Thymus (tissue), 11 donors: ENCODE data around the gene ALDH2. TPM values are rescaled to one million over a fixed set of nuclear protein-coding genes. Genes with fewer than 3 reads are reported as not detected.

Source experiments
- DNase-seq, 9 donors: peaks; one replicate each; pipeline ENCODE4 v3.0.0-alpha.2; 2013; ENCODE audit warnings: low spot score in 9 of 9, low read depth in 6 of 9, missing footprints in 1 of 9
- H3K27ac ChIP-seq, 2 donors: one replicate each; pipeline ENCODE4 v1.5.1; 2013; ENCODE audit warnings: control low read depth in 1 of 2, low read depth in 1 of 2, low read length in 1 of 2, mild to moderate bottlenecking in 1 of 2, moderate library complexity in 1 of 2
- H3K27me3 ChIP-seq, 2 donors: one replicate each; pipeline ENCODE4 v1.5.1; 2013; ENCODE audit warnings: low read length in 1 of 2; ENCODE audit not compliant: control insufficient read depth in 2 of 2, insufficient read depth in 1 of 2
- H3K36me3 ChIP-seq, 2 donors: one replicate each; pipeline ENCODE4 v1.5.1; 2013; ENCODE audit warnings: low read length in 1 of 2, mild to moderate bottlenecking in 1 of 2, moderate library complexity in 1 of 2; ENCODE audit not compliant: control insufficient read depth in 2 of 2, insufficient read depth in 2 of 2
- H3K4me1 ChIP-seq, 2 donors: one replicate each; pipeline ENCODE4 v1.5.1; 2013; ENCODE audit warnings: low read length in 2 of 2; ENCODE audit not compliant: control insufficient read depth in 2 of 2, insufficient read depth in 2 of 2
- H3K4me3 ChIP-seq, 2 donors: one replicate each; pipeline ENCODE4 v1.5.1; 2013; ENCODE audit warnings: low read length in 2 of 2, control low read depth in 1 of 2, mild to moderate bottlenecking in 1 of 2
- H3K9me3 ChIP-seq, 2 donors: one replicate each; pipeline ENCODE4 v1.5.1; 2013; ENCODE audit warnings: low read length in 1 of 2, mild to moderate bottlenecking in 1 of 2; ENCODE audit not compliant: control insufficient read depth in 2 of 2, insufficient read depth in 1 of 2
- WGBS: extraction: QIAGEN DNeasy Blood & Tissue Kit; methylation state at CpG from one replicate; pipeline ENCODE4 v1.1.7; 2013; 5-methylcytosine and 5-hydroxymethylcytosine counted together
- polyA plus RNA-seq: library from polyadenylated mRNA; stranded (reverse); fragments of 200-250 nt; gene quantifications from one replicate; pipeline ENCODE4 v1.2.3, GENCODE V29; 2013
- total RNA-seq: library from RNA; stranded (reverse); fragments of 120-200 nt; gene quantifications from one replicate; pipeline ENCODE4 v1.2.4, GENCODE V29; 2013
- donor health status: healthy.

Gene ALDH2
- total and polyA plus RNA-seq, 2 donors = 33.3 to 43.9 TPM

- DNase-seq = no peak
- no peaks in the 10 kb centered on the region for H3K9me3 ChIP-seq
- peaks cover 26 to 39% of the 10 kb centered on the region in 2 donors for H3K36me3 ChIP-seq
- no peak overlapping the region for H3K4me3 ChIP-seq
- H3K27ac ChIP-seq = no peak overlapping the region
- 97% methylated on average over 1 of the region's 1 CpG for WGBS
- no peaks in the 10 kb centered on the region for H3K27me3 ChIP-seq
- H3K4me1 ChIP-seq = no peaks in the 10 kb centered on the region
Measured at GRCh38 chr12:111864913-111865312, 98.2 kb downstream of the ALDH2 start.

Other genes with a start within 250 kb of the ALDH2 start
- 11.8 TPM for gene ATXN2, start 167.6 kb upstream of the ALDH2 start, total RNA-seq
- 19.7 TPM for gene ATXN2, start 167.6 kb upstream of the ALDH2 start, polyA plus RNA-seq
- gene BRAP, start 81.0 kb upstream of the ALDH2 start, total RNA-seq = 18.2 TPM
- gene BRAP, start 81.0 kb upstream of the ALDH2 start, polyA plus RNA-seq = 11.3 TPM
- gene ACAD10, start 80.9 kb upstream of the ALDH2 start, total RNA-seq = 9.7 TPM
- 22.4 TPM for gene ACAD10, start 80.9 kb upstream of the ALDH2 start, polyA plus RNA-seq
- gene MAPKAPK5, start 75.3 kb downstream of the ALDH2 start, total RNA-seq = 38.2 TPM
- gene MAPKAPK5, start 75.3 kb downstream of the ALDH2 start, polyA plus RNA-seq = 18.3 TPM
- gene TMEM116, start 246.2 kb downstream of the ALDH2 start, total RNA-seq = 12.7 TPM
- gene TMEM116, start 246.2 kb downstream of the ALDH2 start, polyA plus RNA-seq = 11.4 TPM
- 85.0 TPM for gene ERP29, start 246.5 kb downstream of the ALDH2 start, total RNA-seq
- gene ERP29, start 246.5 kb downstream of the ALDH2 start, polyA plus RNA-seq = 130 TPM